ENCODE measurements around the gene CBX1.

The CBX1 gene

DNA sequence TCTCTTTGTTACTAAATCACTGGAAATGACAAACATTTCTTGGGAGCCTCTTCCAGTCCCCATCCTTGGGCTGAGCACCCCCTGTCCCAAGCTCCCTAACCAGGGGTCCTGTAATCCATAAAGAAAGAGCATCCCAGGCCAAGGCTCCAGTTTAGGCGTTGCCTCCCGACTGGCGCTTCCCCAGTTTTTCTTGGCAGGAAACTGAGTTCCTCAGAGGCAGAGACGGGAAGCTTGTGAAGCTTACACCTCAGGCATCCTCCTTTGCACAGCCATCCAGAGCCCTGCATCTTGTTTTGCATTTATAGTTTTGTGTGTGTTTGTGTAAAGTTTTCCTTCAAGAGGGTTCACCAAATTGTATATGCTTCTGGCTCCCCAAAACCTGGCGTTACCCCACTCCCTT is 70.7 kb downstream of the CBX1 start:
- peaks cover 0 to 9% of the 10 kb centered on the region in 2 donors for H3K36me3 ChIP-seq (ENCODE audit: control insufficient read depth in 1 of 2, insufficient read depth in 2 of 2, low read length in 2 of 2)
- H3K27me3 ChIP-seq (ENCODE audit: low read depth, low read length), result no peaks in the 10 kb centered on the region
- no peaks in the 10 kb centered on the region for H3K9me3 ChIP-seq (ENCODE audit: control insufficient read depth in 1 of 2, low read length in 2 of 2)
- peaks cover 14 to 19% of the 10 kb centered on the region in 2 donors for H3K4me1 ChIP-seq (ENCODE audit: control insufficient read depth in 1 of 2, insufficient read depth in 2 of 2, low read length in 2 of 2)
- H3K4me3 ChIP-seq (ENCODE audit: low read depth in 1 of 2, low read length in 2 of 2), result no peak overlapping the region
- no peak overlapping the region for H3K27ac ChIP-seq (ENCODE audit: low read length)

DNA sequence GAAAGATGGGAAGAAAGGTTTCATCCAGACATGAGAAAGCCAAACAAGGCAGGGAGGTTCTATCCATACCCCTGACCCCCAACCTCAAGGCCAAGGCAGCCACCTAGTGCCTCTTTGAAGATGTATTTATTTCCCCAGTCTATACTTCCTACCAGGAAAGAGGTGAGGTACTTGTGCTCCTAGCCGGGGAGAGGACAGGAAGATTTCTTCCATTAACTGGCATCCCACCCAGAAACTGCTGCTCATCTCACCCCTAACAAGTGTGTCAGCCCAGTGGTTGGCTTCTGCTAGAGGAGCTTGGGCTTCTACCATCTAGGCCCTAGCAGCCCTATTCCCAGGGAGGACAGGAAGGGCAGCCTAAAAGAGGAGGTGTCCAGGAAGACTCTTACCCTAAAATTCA is 72.5 kb downstream of the CBX1 start:
- no peaks in the 10 kb centered on the region for H3K9me3 ChIP-seq (ENCODE audit: control insufficient read depth in 1 of 2, low read length in 2 of 2)
- peaks cover 0 to 8% of the 10 kb centered on the region in 2 donors for H3K36me3 ChIP-seq (ENCODE audit: control insufficient read depth in 1 of 2, insufficient read depth in 2 of 2, low read length in 2 of 2)
- no peak overlapping the region for H3K4me3 ChIP-seq (ENCODE audit: low read depth in 1 of 2, low read length in 2 of 2)
- H3K27me3 ChIP-seq (ENCODE audit: low read depth, low read length), result peaks cover 3% of the 10 kb centered on the region
- H3K27ac ChIP-seq (ENCODE audit: low read length), result no peak overlapping the region
- peaks cover 16 to 31% of the 10 kb centered on the region in 2 donors for H3K4me1 ChIP-seq (ENCODE audit: control insufficient read depth in 1 of 2, insufficient read depth in 2 of 2, low read length in 2 of 2)

DNA sequence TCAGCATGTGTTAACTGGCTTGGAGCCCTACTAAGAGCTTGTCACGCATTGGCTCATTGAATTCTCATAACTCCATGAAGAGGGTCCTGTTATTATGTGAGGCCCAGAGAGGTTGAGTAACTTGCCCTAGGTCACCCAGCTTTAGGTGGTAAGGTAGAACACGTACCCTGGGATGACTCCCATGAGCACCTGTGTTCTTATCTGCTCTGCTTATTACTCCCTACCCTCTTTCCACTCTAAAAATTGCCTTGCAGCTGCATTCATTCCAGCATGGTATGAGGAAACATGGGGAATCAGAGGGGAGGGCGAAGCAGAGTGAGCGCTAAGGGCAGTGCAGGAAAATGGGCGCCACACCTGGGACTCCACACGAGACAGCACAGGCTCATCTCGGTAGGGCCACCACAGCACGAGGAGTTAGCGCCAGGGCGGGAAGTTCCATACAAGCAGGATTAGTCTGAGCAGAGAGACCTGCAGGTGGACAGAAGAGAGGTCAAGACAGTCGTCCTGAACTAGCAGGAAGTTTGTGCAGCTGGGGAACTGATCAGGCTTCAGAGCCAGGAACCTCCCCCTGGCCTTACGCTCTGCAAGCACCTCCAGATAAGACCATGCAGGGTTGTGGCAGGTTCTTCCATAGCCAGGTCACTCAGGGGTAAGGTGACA is 73.8 kb downstream of the CBX1 start:
- Histone ChIP-seq H3K36me3 (ENCODE audit: control insufficient read depth in 1 of 2, insufficient read depth in 2 of 2, low read length in 2 of 2) (no peaks in the 10 kb centered on the region), H3K4me1 (ENCODE audit: control insufficient read depth in 1 of 2, insufficient read depth in 2 of 2, low read length in 2 of 2) (peaks cover 16 to 40% of the 10 kb centered on the region in 2 donors), H3K27me3 (ENCODE audit: low read depth, low read length) (peaks cover 3% of the 10 kb centered on the region), H3K4me3 (ENCODE audit: low read depth in 1 of 2, low read length in 2 of 2) (no peak overlapping the region), H3K27ac (ENCODE audit: low read length) (no peak overlapping the region), H3K9me3 (ENCODE audit: control insufficient read depth in 1 of 2, low read length in 2 of 2) (no peaks in the 10 kb centered on the region)

DNA sequence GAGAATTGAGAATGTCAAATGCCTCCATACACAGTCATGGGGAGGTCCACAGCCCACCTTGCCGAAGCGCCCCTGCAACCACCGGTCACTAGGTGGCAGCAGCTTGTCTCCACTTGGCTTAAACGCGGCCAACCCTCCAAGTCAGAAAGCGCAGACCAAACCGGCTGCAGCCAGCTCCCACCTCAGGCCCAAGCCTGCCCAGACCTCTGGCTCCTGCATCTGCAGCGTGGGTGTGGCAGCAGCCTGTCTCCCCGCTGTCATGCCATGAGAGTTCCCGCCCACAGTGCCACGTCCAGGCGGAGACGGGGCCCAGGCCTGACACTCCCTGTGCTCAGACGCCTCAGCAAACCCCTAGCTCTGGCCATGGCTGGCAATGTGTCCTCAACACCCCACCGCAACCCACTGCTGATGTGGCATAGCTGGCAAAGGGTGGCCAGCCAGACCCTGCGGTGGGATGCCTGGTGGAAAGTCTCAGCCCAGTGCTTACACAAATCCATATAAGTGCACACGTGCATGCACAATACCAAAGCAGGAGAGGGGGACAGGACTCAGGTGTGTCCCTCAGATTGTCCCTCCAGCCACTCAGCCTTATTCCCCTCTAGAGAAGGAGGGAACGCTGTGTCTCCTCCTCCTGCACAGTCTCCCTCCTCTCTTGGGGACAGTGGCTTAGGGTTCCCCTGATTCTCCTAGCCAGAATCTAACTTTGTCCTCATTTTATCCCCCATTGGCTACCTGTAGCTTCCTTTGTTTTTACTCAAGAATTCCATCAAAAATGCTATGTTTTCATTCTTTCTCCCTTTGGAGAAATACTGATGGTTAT is 74.6 kb downstream of the CBX1 start:
- H3K27ac ChIP-seq (ENCODE audit: low read length), result no peak overlapping the region

DNA sequence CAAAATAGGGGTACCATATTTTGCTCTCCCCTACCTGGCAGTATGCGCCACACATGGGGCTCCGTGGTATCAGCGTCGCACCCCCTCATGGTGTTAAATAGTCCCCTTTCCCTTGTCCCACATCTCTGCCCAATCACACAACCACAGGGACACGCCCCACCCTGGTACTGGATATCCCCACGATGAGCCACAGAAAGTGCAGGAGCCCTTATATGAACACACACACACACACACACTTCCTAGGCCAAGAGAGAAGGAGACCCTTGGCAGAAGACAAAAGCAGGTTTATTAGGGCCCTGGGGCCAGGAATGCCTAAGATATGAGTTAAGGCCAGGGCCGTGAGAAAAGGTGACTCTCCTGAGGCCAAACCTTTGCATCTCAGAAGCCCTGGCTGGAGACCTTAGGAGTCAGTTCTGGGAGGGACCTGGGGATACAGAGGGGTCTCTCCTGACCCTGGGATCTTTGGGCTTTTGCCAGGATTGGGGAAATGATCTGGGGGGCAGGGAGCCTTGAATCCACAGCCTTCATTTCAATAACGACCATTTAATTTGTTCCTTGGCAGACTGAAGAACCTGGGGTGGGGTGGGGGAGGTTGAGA is 75.3 kb downstream of the CBX1 start:
- Histone ChIP-seq H3K9me3 (ENCODE audit: control insufficient read depth in 1 of 2, low read length in 2 of 2) (no peaks in the 10 kb centered on the region), H3K4me3 (ENCODE audit: low read depth in 1 of 2, low read length in 2 of 2) (peak overlapping the region in 1 of 2 donors; percentile 83), H3K27me3 (ENCODE audit: low read depth, low read length) (peaks cover 3% of the 10 kb centered on the region), H3K4me1 (ENCODE audit: control insufficient read depth in 1 of 2, insufficient read depth in 2 of 2, low read length in 2 of 2) (peaks cover 16 to 40% of the 10 kb centered on the region in 2 donors), H3K36me3 (ENCODE audit: control insufficient read depth in 1 of 2, insufficient read depth in 2 of 2, low read length in 2 of 2) (no peaks in the 10 kb centered on the region), H3K27ac (ENCODE audit: low read length) (no peak overlapping the region)

More for the DNA sequence above, 74.6 kb downstream of the CBX1 start:
- H3K36me3 ChIP-seq (ENCODE audit: control insufficient read depth in 1 of 2, insufficient read depth in 2 of 2, low read length in 2 of 2), result no peaks in the 10 kb centered on the region
- peaks cover 16 to 40% of the 10 kb centered on the region in 2 donors for H3K4me1 ChIP-seq (ENCODE audit: control insufficient read depth in 1 of 2, insufficient read depth in 2 of 2, low read length in 2 of 2)
- peaks cover 3% of the 10 kb centered on the region for H3K27me3 ChIP-seq (ENCODE audit: low read depth, low read length)
- no peak overlapping the region for H3K4me3 ChIP-seq (ENCODE audit: low read depth in 1 of 2, low read length in 2 of 2)
- H3K9me3 ChIP-seq (ENCODE audit: control insufficient read depth in 1 of 2, low read length in 2 of 2), result no peaks in the 10 kb centered on the region

DNA sequence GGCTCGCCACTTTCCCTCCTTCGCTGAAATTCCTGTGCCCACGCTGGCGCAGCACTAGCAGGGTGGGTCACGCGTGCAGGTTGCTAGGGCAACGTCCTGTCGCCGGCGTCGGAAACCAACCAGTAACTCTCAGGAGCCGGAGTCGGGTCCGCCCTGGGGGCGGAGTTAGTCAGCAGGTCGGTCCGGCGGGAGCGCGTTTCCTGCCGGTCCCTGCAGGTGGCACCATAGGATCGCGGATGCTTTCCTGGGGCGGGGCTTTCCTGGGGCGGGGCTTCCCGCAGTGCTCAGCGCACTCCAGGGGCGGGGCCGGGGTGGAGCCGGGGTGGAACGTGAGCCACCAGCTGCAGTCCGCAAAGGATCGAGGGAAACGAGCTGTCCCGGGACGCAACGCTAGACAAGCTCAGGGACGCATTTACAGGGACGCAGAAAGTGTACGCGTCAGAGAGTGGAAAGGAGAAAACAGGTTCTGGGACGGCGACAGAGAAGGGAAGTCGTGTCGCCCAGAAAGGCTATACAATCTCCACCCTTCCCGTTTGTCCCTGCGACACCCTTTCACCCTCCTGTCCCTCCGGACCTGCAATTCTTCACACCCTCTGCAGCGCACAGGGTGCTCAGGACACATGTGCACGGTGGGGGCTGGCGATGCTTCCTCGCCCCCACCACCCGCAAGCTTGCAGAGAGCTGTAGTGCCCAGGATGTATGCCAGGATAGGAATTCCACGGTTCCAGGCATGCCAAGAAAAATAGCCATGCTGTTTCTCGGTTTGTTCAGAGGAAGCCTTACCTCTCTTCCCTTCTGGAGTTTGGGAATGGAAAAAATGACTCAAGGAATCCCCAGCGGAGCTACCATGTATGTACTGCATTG is 76.0 kb downstream of the CBX1 start:
- no peaks in the 10 kb centered on the region for H3K9me3 ChIP-seq (ENCODE audit: control insufficient read depth in 1 of 2, low read length in 2 of 2)
- peaks cover 16 to 34% of the 10 kb centered on the region in 2 donors for H3K4me1 ChIP-seq (ENCODE audit: control insufficient read depth in 1 of 2, insufficient read depth in 2 of 2, low read length in 2 of 2)

DNA sequence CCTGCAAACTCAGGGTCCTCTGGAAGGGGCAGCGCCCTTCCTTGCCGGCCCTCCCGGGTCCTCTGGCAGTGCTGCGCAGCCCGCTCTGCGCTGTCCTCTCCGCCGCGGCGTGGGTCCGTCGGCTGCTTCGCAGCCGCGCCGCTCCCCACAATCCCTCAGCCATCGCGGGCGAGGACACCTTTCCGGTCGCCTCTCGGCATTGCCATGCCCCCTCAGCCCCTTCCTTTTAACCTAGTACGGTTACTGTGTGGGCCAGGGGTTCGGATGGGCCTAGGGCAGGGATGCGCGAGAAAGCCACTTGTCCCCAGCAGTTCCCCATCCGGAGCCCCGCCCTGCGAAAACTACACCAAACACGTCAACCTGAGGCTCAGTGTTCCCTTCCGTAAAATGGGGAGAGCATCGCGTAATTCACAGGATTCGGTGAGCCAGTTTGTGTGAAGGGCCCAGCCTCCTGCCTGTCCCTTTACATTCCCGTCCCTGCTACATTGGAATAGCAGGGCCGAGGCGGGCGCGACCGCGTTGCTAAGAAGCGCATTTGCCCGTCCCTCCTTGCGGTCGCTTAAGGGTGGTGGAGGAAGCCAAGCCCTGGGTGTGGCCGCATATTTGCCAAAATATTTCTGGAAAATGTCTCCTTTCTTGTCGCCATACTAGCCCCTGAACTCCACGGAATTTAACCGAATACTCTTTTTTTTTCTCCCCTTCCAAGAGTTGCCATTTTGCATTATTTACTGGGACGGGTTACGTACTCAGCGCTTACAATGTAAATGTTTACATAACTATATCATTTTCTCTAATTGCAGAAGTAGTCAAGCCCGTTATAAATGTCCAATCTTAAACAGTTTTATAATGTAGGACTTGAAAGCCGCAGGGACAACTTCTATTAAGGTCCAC is 76.9 kb downstream of the CBX1 start:
- Histone ChIP-seq H3K4me3 (ENCODE audit: low read depth in 1 of 2, low read length in 2 of 2) (peak overlapping the region; percentile 55 to 83), H3K27ac (ENCODE audit: low read length) (no peak overlapping the region), H3K4me1 (ENCODE audit: control insufficient read depth in 1 of 2, insufficient read depth in 2 of 2, low read length in 2 of 2) (peaks cover 16 to 34% of the 10 kb centered on the region in 2 donors)

More for the DNA sequence above, 76.0 kb downstream of the CBX1 start:
- Histone ChIP-seq H3K36me3 (ENCODE audit: control insufficient read depth in 1 of 2, insufficient read depth in 2 of 2, low read length in 2 of 2) (no peaks in the 10 kb centered on the region), H3K4me3 (ENCODE audit: low read depth in 1 of 2, low read length in 2 of 2) (peak overlapping the region; percentile 77 to 83), H3K27me3 (ENCODE audit: low read depth, low read length) (peaks cover 3% of the 10 kb centered on the region), H3K27ac (ENCODE audit: low read length) (peak overlapping the region; percentile 43)

DNA sequence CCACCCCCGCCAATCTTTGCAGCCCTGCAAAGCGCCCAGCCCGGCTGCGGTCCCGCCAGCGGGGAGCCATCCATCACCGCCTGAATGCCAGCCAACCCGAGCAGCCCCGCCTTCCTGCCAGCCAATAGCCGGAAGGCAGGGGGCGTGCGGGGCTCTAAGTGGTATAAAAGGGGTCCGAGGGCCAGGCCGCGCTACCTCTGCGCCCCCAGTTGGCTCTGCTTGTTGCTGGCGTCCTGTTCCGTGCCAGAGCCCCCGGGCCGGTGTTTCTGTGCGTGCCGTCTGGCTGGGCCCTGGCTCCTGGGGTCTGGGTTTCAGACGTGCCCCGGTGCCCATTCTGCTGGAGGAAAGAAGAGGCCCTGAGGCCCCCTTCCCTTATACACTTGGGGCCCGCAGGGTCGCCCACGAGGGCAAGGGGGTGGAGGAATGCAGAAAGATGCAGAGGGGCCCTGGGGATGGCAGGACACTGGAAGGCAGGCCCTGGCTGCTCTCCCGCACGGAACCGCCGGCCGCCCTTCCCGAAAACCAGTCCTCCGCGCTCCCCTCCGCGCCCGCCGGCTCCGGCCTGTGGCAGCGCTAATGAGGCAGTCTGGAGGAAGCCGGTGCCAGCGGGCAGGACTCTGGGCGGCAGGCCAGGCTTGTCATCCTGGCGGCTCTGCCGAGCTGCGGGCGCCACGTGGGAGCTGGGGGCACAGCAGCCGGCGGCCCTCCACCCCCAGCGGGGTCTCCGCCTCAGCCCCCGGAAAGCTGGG is 77.7 kb downstream of the CBX1 start:
- Histone ChIP-seq H3K27me3 (ENCODE audit: low read depth, low read length) (peaks cover 3% of the 10 kb centered on the region), H3K4me3 (ENCODE audit: low read depth in 1 of 2, low read length in 2 of 2) (peak overlapping the region; percentile 55 to 83), H3K27ac (ENCODE audit: low read length) (no peak overlapping the region), H3K4me1 (ENCODE audit: control insufficient read depth in 1 of 2, insufficient read depth in 2 of 2, low read length in 2 of 2) (peaks cover 16 to 34% of the 10 kb centered on the region in 2 donors), H3K9me3 (ENCODE audit: control insufficient read depth in 1 of 2, low read length in 2 of 2) (no peaks in the 10 kb centered on the region), H3K36me3 (ENCODE audit: control insufficient read depth in 1 of 2, insufficient read depth in 2 of 2, low read length in 2 of 2) (no peaks in the 10 kb centered on the region)

More for the DNA sequence above, 76.9 kb downstream of the CBX1 start:
- Histone ChIP-seq H3K9me3 (ENCODE audit: control insufficient read depth in 1 of 2, low read length in 2 of 2) (no peaks in the 10 kb centered on the region), H3K36me3 (ENCODE audit: control insufficient read depth in 1 of 2, insufficient read depth in 2 of 2, low read length in 2 of 2) (no peaks in the 10 kb centered on the region), H3K27me3 (ENCODE audit: low read depth, low read length) (peaks cover 3% of the 10 kb centered on the region)

DNA sequence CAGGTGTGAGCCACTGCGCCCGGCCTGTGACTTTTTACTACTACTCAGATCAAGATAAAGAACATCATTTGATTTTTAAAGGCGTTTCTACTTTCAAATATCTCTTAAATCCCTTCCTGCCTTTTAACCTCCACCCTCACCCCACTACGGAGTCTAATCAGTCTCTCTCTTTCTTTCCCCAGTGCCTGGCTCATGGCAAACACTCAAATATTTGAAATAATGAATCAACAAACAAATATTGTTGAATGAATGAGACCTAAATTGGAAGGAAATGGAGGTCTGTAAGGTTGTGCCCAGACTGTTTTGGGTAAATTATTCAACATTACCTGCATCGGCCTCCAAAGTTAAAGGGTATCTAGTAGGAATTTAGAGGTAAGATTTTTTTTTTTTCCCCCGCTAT is 78.4 kb downstream of the CBX1 start:
- no peaks in the 10 kb centered on the region for H3K36me3 ChIP-seq (ENCODE audit: control insufficient read depth in 1 of 2, insufficient read depth in 2 of 2, low read length in 2 of 2)
- H3K27ac ChIP-seq (ENCODE audit: low read length), result no peak overlapping the region
- H3K9me3 ChIP-seq (ENCODE audit: control insufficient read depth in 1 of 2, low read length in 2 of 2), result no peaks in the 10 kb centered on the region
- H3K4me1 ChIP-seq (ENCODE audit: control insufficient read depth in 1 of 2, insufficient read depth in 2 of 2, low read length in 2 of 2), result peaks cover 16 to 34% of the 10 kb centered on the region in 2 donors
- peaks cover 3% of the 10 kb centered on the region for H3K27me3 ChIP-seq (ENCODE audit: low read depth, low read length)
- H3K4me3 ChIP-seq (ENCODE audit: low read depth in 1 of 2, low read length in 2 of 2), result peak overlapping the region in 1 of 2 donors; percentile 83

Measured in muscle layer of duodenum (tissue), 2 donors.